HuH-7 (cell line): ENCODE results near the gene ZKSCAN5.

Experiments
- DNase-seq: peaks from one replicate; pipeline ENCODE4 v3.0.0; 2011; ENCODE audit warnings: low spot score

ZKSCAN5 gene

DNA sequence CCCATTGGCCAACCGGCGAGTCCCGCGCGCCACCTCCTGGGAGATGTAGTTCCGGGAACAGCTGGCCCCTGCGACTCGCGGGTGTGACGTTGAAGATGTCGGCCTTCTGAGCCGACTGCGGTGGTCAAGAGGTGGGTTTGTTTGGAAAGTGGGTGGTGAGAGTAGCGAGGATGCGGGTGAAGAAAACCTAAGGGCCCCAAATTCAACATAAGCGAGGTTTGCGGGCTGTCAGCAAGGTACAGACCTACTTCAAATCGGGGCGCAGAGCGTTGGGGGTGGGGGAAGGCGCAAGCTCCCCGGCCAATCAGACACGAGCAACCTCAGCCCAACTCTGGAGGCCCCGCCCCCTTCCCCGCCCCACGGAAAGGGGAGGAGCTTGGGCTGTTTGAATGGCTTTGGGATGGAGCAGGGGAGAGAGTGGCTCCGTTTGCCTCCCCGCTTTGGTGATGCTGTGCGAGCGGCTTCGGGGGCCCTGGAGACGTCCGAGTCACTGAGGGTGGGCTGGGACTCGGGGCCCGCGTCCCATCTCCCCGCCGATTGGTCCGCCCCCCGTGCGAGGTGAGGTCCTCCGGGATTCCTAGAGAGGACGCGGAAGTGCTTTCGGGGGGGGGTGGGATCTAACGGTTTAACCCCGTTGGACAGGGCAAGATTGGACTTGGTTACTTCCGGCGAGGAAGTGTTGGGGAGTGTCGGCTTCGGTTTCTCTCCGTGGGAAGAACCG lies at the start of gene ZKSCAN5:
ZKSCAN5 (plus strand) TSS at position 60 of the 721 bp plus-strand sequence. CDS start 1,383 bp downstream, outside the sequence.
- peak; percentile 89 for DNase-seq

GRCh38 chr7:99455874-99456273 lies 48.6 kb upstream of the ZKSCAN5 start:
- DNase-seq: no peak

DNA sequence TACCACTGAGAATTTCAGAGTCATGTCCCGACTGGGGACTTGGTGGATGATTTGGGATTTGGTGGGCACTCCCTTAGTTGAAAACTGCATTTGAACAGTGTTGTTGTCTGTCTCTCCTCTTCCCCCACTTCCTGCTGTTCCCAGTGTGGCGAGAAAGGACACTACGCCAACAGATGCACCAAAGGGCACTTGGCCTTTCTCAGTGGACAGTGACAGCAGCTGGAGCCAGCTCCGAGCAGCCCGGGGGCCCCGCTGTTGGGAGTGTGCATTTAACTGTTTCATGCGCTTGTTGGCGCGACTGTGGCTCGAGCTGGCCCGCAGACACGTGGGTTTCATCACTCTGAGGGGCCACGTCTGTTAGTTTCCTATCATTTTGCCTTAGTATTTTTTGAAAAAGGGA lies 48.2 kb upstream of the ZKSCAN5 start:
- DNase-seq: no peak

DNA sequence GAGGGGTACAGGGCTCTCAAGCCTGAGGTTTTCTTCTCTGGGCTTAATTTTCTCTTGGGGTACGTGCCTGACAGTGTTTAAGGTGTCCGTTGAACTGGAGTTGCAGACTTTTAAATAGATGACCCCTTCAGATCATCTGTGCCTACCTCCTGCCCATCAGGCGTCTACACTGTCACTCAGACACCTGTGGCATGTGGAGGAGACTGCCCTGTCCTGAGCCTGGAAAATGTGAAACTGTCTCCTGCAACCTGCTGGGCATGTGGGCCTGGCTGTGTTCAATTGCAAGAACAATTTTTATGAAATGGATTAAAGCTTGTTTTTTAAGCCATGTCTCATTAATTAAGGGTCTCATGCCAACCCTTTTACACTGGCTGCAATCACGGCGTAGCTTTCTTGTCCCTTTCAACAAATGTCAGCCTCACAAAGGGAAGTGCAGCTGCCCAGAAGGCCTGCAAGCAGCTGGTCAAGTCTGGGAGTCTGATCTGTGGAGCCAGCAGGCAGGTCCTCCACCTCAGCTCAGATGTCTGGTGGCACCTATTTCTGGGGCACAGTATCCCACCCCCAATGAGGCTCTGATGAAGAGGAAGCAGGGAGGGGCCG lies 47.3 kb upstream of the ZKSCAN5 start:
- no peak for DNase-seq

- DNase-seq: no peak
These were observed 46.6 kb upstream of the ZKSCAN5 start for GRCh38 chr7:99457650-99458493.

- DNase-seq: peak; percentile 55
These were observed 45.4 kb upstream of the ZKSCAN5 start for GRCh38 chr7:99459087-99459486.

- DNase-seq: no peak
These were observed 43.8 kb upstream of the ZKSCAN5 start for GRCh38 chr7:99460651-99461050.

DNA sequence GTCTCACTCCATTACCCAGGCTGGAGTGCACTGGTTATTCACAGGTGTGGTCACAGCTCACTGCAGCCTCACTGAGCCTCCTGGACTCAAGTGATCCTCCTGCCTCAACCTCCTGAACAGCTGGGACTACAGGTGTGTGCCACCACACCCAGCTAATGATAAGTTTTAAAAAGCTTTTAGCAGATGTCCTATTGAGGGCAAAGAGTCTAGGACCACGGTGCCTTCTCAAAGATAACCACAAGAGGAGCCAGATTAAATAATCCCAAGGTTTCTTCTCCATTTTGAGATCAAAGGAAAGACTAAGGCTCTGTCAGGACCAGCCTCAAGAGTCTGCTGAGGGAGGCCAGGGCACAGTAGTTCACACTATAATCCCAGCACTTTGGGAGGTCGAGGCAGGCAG lies 43.2 kb upstream of the ZKSCAN5 start:
- no peak for DNase-seq

DNA sequence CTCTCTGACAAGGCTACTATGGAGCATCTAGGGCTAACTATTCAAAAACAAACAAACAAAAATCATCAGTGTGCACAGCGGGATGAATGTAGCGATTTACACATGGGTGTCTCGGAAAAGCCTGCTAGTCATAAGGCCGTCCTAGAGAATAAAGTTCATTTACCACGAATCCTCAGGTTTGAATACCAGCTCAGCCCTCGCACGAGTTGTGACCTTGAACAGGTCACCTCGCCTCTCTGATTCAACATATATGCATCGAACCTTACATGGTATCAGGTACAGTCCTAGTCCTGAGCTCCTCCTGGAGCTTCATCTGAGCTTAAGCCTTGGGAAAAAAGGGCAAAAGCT lies 39.1 kb upstream of the ZKSCAN5 start:
- DNase-seq: no peak

GRCh38 chr7:99468336-99468918 lies 36.0 kb upstream of the ZKSCAN5 start:
- DNase-seq: no peak

- no peak for DNase-seq
These were observed 34.9 kb upstream of the ZKSCAN5 start for GRCh38 chr7:99469381-99470065.

DNA sequence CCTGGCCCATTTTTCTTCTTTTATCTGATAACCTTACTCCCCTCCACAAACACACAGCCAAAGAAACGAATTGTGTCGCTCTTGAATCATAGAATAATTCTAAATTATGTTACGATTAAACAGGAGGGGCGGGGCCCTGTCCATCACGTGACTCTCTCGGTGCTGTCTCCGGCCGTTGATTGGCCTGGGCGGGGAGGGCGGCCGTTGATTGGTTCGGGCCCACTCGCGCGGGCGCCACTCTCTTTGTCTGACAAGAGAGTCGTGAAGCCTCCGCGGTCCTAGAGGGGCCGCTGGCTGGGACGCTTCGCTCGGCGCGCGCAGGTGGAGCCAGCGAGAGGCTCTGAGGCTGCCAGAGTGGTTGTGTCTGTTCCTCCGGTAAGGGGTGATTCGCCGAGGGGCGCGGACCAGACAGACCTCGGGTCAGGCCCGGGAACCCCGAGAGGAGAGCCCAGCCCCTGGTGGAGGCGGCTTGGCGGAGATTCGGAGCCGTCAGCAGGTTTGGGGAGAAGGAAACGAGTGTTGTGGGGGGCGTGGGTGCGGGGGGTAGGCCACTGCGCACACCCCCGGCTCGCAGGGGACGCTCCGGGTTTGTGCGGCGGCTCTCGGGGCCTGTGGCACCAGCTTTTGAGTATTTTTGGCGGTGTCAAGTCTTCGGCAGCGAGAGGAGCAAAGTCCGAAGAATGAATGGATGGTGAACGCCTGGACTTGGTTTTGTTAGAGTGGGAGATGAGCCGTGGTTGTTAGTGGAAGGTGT lies 31.7 kb upstream of the ZKSCAN5 start, which contains the start of gene ZNF789:
ZNF789 (plus strand) TSS at position 330 of the 754 bp plus-strand sequence. CDS start 3,567 bp downstream, outside the sequence.
- peak; percentile 99 for DNase-seq

- DNase-seq: peak; percentile 64
These were observed 31.2 kb upstream of the ZKSCAN5 start for GRCh38 chr7:99473315-99473596.

DNA sequence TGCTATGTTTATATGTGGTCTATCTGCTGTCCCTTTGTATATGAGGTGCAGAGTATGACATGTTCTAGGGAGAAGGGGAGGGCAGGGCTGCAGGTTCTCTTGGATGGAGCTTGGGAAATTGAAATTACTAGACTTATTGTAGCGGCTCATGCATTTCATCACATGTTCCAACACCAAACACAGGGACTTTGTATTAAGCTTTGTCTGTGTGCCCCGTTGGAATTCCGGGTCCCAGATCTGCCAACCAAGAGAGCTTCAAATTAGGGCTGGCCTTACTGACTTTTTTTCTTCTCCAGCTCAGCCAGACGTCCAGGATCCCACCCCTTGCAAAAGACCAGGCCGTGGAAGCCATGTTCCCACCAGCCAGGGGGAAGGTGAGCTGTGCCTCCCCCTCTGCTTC lies 28.4 kb upstream of the ZKSCAN5 start:
- no peak for DNase-seq

- no peak for DNase-seq
These were observed 25.7 kb upstream of the ZKSCAN5 start for GRCh38 chr7:99478464-99479440.

GRCh38 chr7:99485094-99485493 lies 19.4 kb upstream of the ZKSCAN5 start:
- no peak for DNase-seq

DNA sequence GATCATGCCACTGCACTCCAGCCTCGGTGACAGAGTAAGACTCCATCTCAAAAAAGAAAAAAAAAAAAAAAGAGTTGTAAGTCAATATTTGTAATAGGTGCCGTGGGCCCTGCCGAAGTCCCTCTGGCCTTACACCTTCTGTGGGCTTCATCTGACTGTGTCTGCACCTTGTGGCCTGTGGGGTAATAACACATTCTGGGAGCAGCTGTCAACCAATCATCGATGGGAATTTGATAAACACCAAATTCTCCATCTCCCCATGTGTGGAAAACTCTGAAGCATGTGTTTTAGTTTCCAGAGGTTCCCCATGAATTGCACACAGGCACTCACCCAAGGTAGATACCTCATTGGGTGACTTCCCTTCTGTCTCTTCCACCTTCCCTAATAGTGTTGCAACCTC lies 15.2 kb upstream of the ZKSCAN5 start:
- DNase-seq: no peak

DNA sequence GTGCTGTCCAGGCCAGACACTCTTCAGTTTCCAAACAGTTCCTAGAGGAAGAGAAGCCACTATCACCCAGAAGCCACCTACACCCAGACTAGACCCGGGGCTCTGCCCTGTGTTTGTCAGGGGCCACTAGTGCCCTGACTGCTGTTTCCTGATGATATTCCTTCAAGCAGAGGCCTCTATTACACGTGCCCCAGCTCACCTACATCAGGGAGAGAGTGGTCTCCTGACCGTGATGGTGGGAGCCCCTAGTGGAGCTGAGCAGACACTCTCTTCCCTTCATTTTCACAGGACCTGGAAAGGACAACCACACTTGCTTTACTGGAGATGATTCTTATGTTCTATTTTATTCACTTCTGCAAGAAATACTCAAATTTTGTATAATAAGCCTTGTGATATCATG lies 13.6 kb upstream of the ZKSCAN5 start:
- DNase-seq: no peak

DNA sequence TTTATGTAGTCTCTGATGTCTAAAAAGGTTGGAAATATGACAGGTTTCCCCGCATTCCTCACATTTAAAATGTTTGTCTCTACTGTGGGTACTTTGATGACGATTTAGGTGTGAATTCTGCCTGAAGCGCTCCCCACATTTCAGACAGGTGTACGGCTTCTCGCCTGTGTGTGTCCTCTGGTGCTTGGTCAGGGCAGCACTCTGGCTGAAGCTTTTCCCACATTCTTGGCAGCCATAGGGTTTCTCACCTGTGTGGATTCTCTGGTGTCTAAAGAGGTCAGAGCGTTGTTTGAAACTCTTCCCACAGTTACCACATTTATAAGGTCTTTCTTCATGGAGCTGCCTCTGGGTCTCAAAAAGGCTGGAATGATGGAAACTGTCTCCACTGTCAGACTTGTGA lies 10.6 kb upstream of the ZKSCAN5 start:
- DNase-seq: no peak
